Aortic smooth muscle cell (primary cell): Measurements from ENCODE around the gene PCDHGA5. TPM values are rescaled to one million over a fixed set of nuclear protein-coding genes. Genes with fewer than 3 reads are reported as not detected.

Experiments
- total RNA-seq: library from RNA; depleted of rRNA; stranded (reverse); fragments of >200 nt; gene quantifications from 2 replicates; pipeline ENCODE4 v1.2.3, GENCODE V29; 2014

PCDHGA5 gene
- 1.5 and 2.7 TPM in 2 replicates for total RNA-seq

DNA sequence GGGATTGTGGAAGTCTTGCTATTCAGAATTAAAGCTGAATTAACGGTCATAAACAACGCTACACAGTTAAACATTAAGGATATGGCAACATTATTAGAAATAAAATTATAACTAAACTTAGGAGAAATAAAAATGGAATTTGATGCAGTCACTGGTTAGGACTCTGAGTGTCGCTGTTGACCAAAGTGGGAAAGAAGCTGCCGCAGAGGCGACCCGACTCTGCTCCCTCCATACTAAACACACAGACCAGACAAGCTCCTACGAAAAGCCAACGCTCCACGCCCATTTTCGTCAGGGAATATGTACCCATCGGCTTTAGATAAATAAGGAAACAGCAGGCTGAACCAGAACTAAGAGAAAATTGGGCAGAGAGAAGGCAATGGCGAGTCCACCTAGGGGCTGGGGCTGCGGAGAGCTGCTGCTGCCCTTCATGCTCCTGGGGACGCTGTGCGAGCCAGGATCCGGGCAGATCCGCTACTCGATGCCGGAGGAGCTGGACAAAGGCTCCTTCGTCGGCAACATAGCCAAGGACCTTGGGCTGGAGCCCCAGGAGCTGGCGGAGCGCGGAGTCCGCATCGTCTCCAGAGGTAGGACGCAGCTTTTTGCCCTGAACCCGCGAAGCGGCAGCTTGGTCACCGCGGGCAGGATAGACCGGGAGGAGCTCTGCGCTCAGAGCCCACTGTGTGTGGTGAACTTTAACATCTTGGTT lies at the start of gene PCDHGA5:
TSS of gene PCDHGA5 (plus strand) at position 211 of the 709 bp plus-strand sequence. CDS start at position 380, 169 bp downstream.

DNA sequence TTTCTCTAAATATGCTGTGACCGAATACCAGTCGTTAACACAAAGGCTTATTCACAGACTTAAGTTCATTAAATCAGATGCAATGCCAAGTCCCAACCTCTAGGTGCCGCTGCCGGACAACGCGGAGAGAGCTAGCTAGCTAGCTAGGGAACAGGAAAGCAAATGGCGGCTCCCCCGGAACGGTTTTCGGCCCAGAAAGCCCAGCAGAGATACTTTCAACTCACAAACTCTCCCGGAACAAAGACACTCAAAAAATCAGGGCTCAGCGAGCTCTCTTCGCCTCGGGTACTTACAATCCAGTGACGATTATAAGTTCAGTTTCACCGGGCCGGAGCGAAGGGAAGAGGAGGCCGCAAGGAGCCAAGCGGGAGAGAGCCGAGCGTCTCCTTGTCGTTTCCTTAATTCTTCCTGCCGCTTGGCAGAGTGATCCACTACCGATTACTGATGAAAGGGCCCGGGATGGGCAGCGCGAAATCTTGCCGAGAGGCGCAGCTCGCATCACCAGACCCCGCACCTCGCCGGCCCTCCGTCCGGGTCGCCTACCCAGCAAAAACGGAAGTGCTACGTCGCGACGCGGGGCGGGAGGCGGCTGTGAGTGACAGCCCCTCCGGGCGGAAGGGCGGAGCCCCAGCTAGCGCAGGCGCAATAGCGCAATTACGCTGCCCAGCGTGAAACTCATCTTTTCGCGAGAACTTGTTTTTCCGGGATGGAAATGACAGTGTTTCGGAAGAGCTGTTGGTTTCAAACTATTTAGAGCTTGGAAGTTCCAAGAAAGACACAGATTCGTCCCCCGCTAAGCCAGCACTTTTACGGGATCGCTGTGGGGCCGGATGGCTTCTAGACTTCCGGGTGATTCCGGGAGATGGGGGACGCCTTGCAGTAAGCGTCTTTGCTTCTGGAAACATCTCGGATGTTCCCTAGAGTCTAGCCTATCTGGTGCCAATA lies 43.5 kb upstream of the PCDHGA5 start, which contains the start of gene TAF7:
TSS of gene TAF7 (minus strand) at position 560 of the 945 bp plus-strand sequence. CDS start 740 bp downstream, outside the sequence.

DNA sequence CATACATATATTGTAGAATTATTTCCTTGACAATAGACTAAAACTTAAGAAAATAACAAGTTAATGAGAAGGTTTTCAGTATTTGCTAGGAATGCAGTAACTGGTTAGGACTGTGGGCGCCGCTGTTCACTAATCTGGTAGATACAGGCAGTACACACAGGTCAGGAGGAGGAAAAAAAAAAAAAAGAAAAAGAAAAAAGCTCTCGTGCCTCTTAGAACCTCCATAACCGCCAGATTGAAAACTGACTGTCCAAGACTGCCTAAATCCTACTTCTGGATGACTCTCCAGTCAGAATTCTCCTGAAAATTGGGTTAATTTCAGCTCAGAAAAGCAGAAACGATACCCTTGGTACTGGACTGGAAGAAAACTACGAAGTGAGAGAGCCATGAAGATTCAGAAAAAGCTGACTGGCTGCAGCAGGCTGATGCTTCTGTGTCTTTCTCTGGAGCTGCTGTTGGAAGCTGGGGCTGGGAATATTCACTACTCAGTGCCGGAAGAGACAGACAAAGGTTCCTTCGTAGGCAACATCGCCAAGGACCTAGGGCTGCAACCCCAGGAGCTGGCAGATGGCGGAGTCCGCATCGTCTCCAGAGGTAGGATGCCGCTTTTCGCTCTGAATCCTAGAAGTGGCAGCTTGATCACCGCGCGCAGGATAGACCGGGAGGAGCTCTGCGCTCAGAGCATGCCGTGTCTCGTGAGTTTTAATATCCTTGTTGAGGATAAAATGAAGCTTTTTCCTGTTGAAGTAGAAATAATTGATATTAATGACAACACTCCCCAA lies 33.5 kb upstream of the PCDHGA5 start, which contains the start of gene PCDHGA1:
TSS of gene PCDHGA1 (plus strand) at position 216 of the 782 bp plus-strand sequence.

DNA sequence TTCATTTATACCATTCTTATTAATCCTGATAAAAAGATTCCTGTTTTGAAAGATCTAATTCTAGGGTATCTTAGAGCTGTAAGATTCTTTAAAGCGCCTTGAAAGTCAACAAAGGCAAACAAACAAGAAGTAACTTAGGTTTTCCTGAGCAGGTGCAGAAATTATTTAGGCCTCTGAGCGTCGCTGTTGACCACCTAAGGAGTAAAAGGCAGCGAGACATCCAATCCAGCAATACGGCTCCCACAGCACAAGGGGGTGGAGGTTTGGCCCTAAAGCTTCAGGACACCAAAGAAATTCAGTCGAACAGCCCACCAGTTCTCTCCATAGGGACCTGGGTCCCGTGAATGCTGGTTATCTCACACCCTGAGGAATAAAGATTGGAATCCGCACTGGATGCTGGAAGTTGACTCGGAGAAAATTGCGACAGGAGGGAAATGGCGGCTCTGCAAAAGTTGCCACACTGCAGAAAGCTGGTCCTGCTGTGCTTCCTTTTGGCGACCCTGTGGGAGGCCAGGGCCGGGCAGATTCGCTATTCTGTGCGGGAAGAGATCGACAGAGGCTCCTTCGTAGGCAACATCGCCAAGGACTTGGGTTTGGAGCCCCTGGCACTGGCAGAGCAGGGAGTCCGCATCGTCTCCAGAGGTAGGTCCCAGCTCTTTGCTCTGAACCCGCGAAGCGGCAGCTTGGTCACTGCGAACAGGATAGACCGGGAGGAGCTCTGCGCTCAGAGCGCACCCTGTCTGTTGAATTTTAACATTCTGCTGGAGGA lies 25.2 kb upstream of the PCDHGA5 start, which contains the start of gene PCDHGA2:
TSS of gene PCDHGA2 (plus strand) at position 223 of the 769 bp plus-strand sequence.

DNA sequence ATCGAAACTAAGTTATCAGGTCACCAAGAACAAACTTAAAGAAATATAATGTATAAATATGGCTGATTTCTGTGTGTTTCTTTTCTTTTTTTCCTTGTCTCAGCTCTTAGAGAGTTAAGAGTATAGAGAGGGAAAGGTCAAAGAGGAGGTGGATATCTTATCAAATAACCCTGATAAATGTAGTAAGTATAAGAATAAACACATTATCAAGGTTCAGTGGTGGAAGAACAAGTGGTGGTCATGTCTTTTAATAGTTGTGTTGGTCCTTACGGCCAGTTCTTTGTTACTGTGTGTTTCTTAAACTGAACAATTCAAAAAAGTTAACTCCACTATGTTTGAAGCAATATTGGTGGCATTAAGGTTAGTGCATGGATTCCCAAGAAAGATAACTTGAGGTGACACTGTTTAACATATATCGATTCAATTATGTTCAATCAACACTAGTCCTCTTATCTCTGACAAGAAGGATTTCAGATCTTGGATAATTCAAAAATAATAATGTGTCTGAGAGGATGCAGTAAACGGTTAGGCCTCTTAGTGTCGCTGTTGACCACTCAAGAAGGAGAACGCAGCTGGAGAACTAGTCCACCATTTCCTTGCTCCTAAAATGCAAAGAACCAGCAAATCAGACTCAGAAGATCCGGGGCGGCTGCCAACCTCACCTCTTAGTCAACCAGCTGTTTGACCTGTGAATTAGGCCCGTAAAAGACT lies 20.6 kb upstream of the PCDHGA5 start, which contains the start of gene PCDHGA3:
TSS of gene PCDHGA3 (plus strand) at position 588 of the 711 bp plus-strand sequence. CDS start 205 bp downstream, outside the sequence.

DNA sequence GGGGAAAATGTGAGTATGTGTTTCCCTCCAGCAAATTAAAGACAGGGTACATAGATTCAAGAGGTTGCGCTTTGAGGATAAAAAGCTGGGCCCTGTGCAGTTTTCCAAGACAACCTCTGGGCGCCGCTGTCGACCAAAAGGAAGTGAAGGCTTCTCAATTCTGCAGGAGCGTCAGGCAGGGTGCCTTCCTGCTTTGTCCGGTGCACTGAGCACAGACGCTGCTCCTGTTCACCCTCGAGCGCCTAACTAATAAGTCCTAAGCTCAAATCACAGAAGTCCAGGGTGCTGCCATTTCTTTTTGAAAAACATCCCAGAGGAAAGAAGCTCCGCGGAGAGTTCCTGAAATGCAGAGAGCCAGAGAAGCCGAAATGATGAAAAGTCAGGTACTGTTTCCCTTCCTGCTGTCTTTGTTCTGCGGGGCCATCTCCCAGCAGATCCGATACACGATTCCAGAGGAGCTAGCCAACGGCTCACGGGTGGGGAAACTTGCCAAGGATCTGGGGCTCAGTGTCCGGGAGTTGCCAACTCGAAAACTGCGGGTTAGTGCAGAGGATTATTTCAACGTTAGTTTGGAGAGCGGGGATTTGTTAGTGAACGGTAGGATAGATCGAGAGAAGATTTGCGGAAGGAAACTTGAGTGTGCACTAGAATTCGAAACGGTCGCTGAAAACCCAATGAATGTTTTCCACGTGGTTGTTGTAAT lies 13.9 kb upstream of the PCDHGA5 start, which contains the start of gene PCDHGB1:
TSS of gene PCDHGB1 (plus strand) at position 183 of the 703 bp plus-strand sequence. CDS start at position 345, 162 bp downstream.

DNA sequence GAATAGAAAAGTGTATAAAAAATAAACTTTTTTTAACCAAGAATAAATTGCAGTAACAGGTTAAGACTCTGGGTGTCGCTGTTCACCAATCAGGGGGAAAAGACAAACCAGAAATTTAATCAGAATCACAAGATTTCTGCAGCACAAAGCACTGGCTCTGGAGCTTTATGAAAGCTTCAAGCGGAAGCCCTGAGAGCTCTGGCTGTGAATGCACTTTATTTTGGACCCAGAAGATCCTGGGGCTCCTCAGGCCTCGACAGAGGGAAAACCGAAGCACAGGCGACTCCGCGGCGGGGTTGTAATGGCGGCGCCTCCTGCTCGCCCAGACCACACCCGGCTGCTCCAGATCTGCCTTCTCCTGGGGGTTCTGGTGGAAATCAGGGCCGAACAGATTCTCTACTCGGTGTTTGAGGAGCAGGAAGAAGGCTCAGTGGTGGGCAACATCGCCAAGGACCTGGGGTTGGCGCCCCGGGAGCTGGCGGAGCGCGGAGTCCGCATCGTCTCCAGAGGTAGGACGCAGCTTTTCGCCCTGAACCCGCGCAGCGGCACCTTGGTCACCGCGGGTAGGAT lies 9.0 kb upstream of the PCDHGA5 start, which contains the start of gene PCDHGA4:
TSS of gene PCDHGA4 (plus strand) at position 122 of the 570 bp plus-strand sequence. CDS start at position 209, 87 bp downstream.

DNA sequence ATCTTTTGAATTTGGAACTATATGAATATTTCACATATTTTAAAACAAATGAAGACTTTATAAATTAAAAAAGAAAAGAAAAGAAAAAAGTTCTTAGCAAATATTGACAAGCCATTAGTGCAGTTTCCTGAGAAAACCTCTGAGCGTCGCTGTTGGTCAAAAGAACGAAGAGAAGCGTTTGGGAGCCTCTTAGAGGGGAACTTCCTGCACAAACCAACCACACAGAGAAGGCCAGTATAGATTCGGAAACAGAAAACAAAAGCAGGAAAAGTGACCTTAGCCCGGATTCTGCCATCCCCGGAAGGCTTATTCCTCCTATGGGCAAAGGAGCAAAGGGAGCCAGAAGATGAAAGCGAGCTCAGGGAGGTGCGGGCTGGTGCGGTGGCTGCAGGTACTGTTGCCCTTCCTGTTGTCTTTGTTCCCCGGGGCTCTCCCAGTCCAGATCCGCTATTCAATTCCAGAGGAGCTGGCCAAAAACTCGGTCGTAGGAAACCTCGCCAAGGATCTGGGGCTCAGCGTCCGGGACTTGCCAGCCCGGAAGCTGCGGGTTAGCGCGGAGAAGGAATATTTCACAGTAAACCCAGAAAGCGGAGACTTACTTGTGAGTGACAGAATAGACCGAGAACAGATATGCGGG lies 4.1 kb upstream of the PCDHGA5 start, which contains the start of gene PCDHGB2:
TSS of gene PCDHGB2 (plus strand) at position 205 of the 637 bp plus-strand sequence. CDS start at position 347, 142 bp downstream.

DNA sequence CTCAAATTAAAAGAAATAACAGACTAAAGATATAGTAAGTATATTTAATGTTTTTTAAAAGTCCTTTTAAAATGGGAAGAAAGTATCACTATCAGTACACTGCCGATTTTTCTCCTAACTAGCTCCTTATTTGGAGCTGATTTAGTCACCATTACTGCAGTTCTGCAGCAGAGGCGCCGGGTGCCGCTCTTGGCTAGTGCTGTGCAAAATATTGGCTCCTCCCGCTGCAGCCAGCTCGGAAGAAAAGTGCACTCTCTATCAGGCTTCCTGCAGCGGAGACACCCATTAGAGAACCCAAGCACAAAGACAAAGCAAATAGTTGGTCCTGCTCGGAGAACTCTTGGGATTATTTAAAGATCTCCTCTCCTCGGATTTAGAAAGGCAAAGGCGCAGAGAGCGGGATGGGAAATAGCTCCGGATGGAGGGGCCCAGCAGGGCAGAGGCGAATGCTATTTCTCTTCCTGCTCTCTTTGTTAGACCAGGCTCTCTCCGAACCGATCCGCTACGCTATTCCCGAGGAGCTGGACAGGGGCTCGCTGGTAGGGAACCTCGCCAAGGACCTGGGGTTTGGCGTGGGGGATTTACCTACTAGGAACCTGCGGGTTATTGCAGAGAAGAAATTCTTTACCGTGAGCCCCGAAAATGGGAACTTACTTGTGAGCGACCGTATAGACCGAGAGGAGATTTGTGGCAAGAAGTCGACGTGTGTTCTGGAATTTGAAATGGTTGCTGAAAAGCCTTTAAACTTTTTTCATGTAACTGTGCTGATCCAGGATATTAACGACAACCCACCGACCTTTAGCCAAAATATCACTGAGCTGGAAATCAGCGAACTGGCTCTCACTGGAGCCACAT lies 6.3 kb downstream of the PCDHGA5 start, which contains the start of gene PCDHGB3:
TSS of gene PCDHGB3 (plus strand) at position 249 of the 855 bp plus-strand sequence. CDS start at position 402, 153 bp downstream.

DNA sequence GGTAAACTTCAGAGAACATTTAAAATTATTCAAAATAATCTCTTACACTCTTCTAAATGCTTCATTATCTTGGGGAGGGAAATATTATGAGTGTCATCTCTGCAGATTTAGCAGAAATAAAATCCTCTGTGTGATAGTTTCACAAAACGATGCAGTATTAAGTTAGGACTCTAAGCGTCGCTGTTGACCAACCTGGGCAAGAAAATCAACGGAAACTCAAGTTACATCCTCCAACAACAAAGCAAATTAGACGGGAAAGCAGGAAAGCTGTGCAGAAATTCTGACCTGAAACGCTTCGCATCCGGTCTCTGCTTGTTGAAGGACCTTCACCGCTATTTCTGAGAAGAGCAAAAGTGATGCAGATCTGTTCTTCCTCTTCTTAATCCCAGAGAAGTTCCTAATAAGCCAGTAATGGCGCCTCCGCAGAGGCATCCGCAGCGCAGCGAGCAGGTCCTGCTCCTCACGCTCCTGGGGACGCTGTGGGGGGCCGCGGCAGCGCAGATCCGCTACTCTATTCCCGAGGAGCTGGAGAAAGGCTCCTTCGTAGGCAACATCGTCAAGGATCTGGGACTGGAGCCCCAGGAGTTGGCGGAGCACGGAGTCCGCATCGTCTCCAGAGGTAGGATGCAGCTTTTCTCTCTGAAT lies 9.8 kb downstream of the PCDHGA5 start, which contains the start of gene PCDHGA6:
TSS of gene PCDHGA6 (plus strand) at position 219 of the 645 bp plus-strand sequence. CDS start at position 412, 193 bp downstream.

DNA sequence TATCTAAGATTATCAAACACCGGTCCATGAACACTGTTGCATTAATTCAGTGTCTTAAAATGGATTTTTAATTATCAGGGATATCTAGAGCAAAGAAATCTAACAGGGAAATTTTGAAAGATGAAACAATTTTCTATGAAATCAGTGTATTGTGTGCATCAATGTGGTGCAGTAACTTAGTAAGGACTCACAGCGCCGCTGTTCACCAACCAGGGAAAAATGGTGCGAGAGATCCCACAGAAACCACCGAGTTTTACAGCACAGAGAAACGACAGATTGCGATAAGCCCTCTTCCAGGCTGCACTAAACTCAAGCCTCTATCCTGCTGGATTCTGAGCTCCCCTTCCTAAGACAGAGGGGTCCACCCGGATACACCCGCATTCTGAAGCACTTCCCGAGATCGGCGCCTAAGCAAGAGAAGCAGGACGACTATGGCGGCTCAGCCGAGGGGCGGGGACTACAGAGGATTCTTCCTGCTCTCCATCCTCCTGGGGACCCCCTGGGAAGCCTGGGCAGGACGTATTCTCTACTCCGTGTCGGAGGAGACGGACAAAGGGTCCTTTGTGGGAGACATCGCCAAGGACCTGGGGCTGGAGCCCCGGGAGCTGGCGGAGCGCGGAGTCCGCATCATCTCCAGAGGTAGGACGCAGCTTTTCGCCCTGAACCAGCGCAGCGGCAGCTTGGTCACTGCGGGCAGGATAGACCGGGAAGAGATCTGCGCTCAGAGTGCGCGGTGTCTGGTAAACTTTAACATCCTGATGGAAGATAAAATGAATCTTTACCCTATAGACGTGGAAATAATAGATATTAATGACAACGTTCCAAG lies 18.7 kb downstream of the PCDHGA5 start, which contains the start of gene PCDHGA7:
TSS of gene PCDHGA7 (plus strand) at position 274 of the 826 bp plus-strand sequence. CDS start at position 432, 158 bp downstream.

DNA sequence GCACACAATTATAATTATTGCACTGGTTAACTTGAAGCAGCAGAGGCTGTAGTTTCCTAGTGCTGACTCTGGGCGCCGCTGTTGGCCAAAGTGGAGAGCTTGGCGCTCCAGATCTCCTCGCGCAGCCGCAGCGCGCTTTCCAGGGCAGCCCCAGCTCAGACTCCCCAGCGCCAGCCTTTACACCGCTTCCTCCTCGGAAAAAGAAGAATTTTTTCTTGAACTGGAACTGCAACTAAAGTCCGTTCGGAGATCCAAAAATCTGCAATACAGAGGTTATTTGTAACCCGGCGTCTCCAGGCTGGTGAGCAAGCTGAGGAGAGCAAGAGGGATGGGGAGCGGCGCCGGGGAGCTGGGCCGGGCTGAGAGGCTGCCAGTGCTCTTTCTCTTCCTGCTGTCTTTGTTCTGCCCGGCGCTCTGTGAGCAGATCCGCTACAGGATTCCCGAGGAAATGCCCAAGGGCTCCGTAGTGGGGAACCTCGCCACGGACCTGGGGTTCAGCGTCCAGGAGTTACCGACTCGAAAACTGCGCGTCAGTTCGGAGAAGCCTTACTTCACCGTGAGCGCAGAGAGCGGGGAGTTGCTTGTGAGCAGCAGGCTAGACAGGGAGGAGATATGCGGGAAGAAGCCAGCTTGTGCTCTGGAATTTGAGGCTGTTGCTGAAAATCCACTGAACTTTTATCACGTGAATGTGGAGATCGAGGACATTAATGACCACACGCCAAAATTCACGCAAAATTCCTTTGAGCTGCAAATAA lies 23.8 kb downstream of the PCDHGA5 start, which contains the start of gene PCDHGB4:
TSS of gene PCDHGB4 (plus strand) at position 142 of the 755 bp plus-strand sequence. CDS start at position 329, 187 bp downstream.

DNA sequence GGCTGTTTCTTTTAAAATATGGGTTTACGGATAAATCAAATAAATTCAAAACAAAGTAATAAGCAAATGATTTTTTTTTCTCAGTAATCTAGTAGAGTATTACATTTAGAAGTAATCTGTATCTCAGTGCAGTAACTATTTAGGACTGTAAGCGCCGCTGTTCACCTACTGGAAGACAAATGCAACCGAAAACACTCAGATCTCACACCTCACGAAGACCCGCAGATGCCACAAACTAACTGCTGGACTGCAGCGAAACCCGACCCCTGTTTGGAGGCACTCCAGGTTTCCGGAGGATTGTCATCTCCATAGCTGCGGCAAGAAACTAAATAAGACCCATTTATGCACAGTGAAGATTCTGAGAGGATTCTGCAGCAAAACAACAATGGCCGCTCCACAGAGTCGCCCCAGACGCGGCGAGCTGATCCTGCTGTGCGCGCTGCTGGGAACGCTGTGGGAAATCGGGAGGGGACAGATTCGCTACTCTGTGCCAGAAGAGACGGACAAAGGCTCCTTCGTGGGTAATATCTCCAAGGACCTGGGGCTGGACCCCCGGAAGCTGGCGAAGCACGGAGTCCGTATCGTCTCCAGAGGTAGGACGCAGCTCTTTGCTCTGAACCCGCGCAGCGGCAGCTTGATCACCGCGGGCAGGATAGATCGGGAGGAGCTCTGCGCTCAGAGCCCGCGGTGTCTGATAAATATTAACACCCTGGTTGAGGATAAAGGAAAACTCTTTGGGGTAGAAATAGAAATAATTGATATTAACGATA lies 28.7 kb downstream of the PCDHGA5 start, which contains the start of gene PCDHGA8:
TSS of gene PCDHGA8 (plus strand) at position 205 of the 770 bp plus-strand sequence. CDS start at position 386, 181 bp downstream.

